Ovary (tissue), 9 donors: ENCODE results near the gene SEMA3E. TPM values are rescaled to one million over a fixed set of nuclear protein-coding genes. Genes with fewer than 3 reads are reported as not detected.

ENCODE experiments used
- DNase-seq, 5 donors: peaks; one replicate each; pipeline ENCODE4 v3.0.0-alpha.2; 2019 to 2020
- H3K27ac ChIP-seq, 2 donors: fragments of 200-600 bp; one replicate each; pipeline versions ENCODE4 v1.5.1 to v1.8.0; 2019 to 2022
- H3K27me3 ChIP-seq: fragments of 200-600 bp; one replicate; pipeline ENCODE4 v1.8.0; 2022
- H3K36me3 ChIP-seq: fragments of 200-600 bp; sonication (generic); one replicate; pipeline ENCODE4 v1.5.1; 2019
- H3K4me1 ChIP-seq: one replicate; pipeline ENCODE4 v1.8.1; 2013; ENCODE audit warnings: mild to moderate bottlenecking, moderate library complexity; ENCODE audit not compliant: insufficient read depth
- H3K4me3 ChIP-seq: fragments of 200-600 bp; sonication (generic); one replicate; pipeline ENCODE4 v1.5.1; 2017
- H3K9me3 ChIP-seq, 2 donors: fragments of 200-600 bp in 1 of 2; sonication (generic) in 1 of 2; one replicate each; pipeline versions ENCODE4 v1.5.1 to v1.8.1; 2013 to 2019; ENCODE audit warnings: mild to moderate bottlenecking in 1 of 2, moderate library complexity in 1 of 2
- EP300 ChIP-seq: sonication (generic); formaldehyde crosslinking; IDR thresholded peaks from one replicate; pipeline ENCODE4 v1.6.1; 2017; ENCODE audit warnings: antibody characterized with exemption
- POLR2A ChIP-seq: fragments of 450-650 bp; IDR thresholded peaks from one replicate; pipeline ENCODE4 v1.6.1; 2017; ENCODE audit warnings: antibody characterized with exemption, mild to moderate bottlenecking, moderate library complexity
- WGBS, 3 donors: extraction: QIAGEN DNeasy Blood & Tissue Kit in 1 of 3; methylation state at CpG; one replicate each; pipeline versions ENCODE4 v1.1.5 to v1.1.7; 2013 to 2017; 5-methylcytosine and 5-hydroxymethylcytosine counted together
- intact Hi-C, 4 donors: fragments of 100-400 bp; cut with DNase I; formaldehyde crosslinking; loops; one replicate each; pipeline versions ENCODE4 v1.11.0 to v1.15.1; 2022 to 2023
- polyA plus RNA-seq, 2 donors: library from polyadenylated mRNA; stranded (reverse); fragments of 200-250 nt in 1 of 2; fragments of 350-450 nt in 1 of 2; fragmentation: Illumina TruSeq in 1 of 2; extraction: RNeasy Lipid Tissue Mini Kit (QIAGEN cat#74804) in 1 of 2; gene quantifications; one replicate each; pipeline ENCODE4 v1.2.3, GENCODE V29; 2013 to 2014
- total RNA-seq, 7 donors: library from RNA; depleted of rRNA in 2 of 7; stranded (reverse); fragments of >200 nt in 2 of 7; fragmentation: NEBNext Ultra II Directional in 3 of 7; extraction: Animal tissue kit (Norgen Biotek cat#: 25700) in 3 of 7; gene quantifications; one replicate each; pipeline versions ENCODE4 v1.1.0 to v1.2.4, GENCODE V29; 2016 to 2023
- TF ChIP-seq, protein P1 (sequence below), 3 donors: fragments of 450-650 bp in 2 of 3; fragments of 200-600 bp in 1 of 3; IDR thresholded peaks; one replicate each; pipeline versions ENCODE4 v1.5.1 to v1.8.0; 2016 to 2022; ENCODE audit warnings: antibody characterized with exemption in 3 of 3, mild to moderate bottlenecking in 1 of 3
- donor health status: DM: no; HTN: no; CAD: no; lungs with moderate emphysema.
- donor health status: DM: no; HTN: no; CAD: no.
- donor health status: Bipolar disorder and iron deficiency.
- donor health status: DM: yes; HTN: yes; CAD: no.
- donor health status: DM: no; HTN: no; CAD: no.
- donor health status: DM: yes; HTN: yes; CAD: no.

The SEMA3E gene
- total and polyA plus RNA-seq, 9 donors: 0.10 to 2.2 (median 0.42) TPM; not detected in 2

DNA sequence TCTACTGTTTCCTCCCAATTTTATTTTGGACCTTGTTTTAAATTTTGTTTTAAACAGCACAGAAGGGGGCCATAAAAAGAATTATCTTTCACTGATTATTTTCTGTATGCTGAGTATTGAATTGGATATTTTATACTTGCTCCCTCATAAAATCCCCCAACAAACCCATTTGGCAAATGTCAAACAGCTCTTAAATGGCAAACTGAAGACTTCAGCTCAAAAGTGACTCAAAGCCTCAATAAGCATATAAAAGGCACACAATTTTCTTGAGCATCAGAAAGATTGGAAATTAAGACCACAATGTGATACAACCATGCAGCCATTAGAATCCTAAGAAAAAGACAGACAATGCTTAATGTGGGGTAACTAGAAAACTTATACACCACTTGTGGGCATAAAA is 199.2 kb downstream of the SEMA3E start:
- Histone ChIP-seq H3K36me3 (no peaks in the 10 kb centered on the region), H3K4me3 (no peak overlapping the region), H3K4me1 (no peaks in the 10 kb centered on the region), H3K27me3 (no peaks in the 10 kb centered on the region), H3K27ac (no peak overlapping the region), H3K9me3 (no peaks in the 10 kb centered on the region)
- DNase-seq: no peak
- intact Hi-C loops: no loop called here
- TF ChIP-seq, protein P1, sequence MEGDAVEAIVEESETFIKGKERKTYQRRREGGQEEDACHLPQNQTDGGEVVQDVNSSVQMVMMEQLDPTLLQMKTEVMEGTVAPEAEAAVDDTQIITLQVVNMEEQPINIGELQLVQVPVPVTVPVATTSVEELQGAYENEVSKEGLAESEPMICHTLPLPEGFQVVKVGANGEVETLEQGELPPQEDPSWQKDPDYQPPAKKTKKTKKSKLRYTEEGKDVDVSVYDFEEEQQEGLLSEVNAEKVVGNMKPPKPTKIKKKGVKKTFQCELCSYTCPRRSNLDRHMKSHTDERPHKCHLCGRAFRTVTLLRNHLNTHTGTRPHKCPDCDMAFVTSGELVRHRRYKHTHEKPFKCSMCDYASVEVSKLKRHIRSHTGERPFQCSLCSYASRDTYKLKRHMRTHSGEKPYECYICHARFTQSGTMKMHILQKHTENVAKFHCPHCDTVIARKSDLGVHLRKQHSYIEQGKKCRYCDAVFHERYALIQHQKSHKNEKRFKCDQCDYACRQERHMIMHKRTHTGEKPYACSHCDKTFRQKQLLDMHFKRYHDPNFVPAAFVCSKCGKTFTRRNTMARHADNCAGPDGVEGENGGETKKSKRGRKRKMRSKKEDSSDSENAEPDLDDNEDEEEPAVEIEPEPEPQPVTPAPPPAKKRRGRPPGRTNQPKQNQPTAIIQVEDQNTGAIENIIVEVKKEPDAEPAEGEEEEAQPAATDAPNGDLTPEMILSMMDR (IDR thresholded peaks at IDR 0.05): no peak
- TF ChIP-seq EP300 (no peak), POLR2A (no peak)

DNA sequence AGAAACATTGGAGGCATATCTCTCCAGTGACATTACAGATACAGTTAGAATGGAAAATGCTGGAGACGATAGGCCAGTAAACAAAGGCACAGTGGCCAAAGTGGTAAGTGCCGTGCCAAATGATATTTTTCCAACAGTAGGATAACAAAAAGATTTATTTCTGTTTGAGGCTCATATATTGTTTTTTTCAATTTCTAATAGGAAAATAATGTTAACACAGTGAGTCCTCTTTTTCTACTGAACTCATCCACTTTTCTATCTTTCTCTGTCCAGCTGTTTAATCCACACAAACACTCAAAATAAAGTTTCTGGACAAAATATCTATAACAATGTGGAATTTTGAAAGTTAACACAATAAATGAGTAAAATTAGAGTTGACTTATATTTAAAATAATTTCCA is 201.3 kb downstream of the SEMA3E start:
- DNase-seq: no peak
- TF ChIP-seq EP300 (no peak), POLR2A (no peak)
- TF ChIP-seq, protein P1 (IDR thresholded peaks at IDR 0.05): no peak
- WGBS, 3 donors: 6 to 16% (median 10%) methylated on average over 2 of the region's 2 CpGs
- Histone ChIP-seq H3K36me3 (no peaks in the 10 kb centered on the region), H3K9me3 (no peaks in the 10 kb centered on the region), H3K4me1 (no peaks in the 10 kb centered on the region), H3K4me3 (no peak overlapping the region), H3K27ac (no peak overlapping the region), H3K27me3 (no peaks in the 10 kb centered on the region)
- intact Hi-C loops: no loop called here

GRCh38 chr7:83446102-83446669 is 202.8 kb downstream of the SEMA3E start:
- TF ChIP-seq, protein P1 (IDR thresholded peaks at IDR 0.05): no peak
- no peak for TF ChIP-seq POLR2A
- no peak for TF ChIP-seq EP300
- no peaks in the 10 kb centered on the region for H3K27me3 ChIP-seq
- no peaks in the 10 kb centered on the region for H3K9me3 ChIP-seq
- no peak for DNase-seq
- intact Hi-C loops: no loop called here
- no peak overlapping the region for H3K4me3 ChIP-seq
- H3K4me1 ChIP-seq: no peaks in the 10 kb centered on the region
- H3K36me3 ChIP-seq: no peaks in the 10 kb centered on the region
- H3K27ac ChIP-seq: no peak overlapping the region
- 54 to 70% (median 56%) methylated on average over 4 of the region's 4 CpGs for WGBS, 3 donors

- Histone ChIP-seq H3K27ac (no peak overlapping the region), H3K9me3 (no peaks in the 10 kb centered on the region), H3K36me3 (no peaks in the 10 kb centered on the region), H3K27me3 (no peaks in the 10 kb centered on the region), H3K4me1 (no peaks in the 10 kb centered on the region), H3K4me3 (no peak overlapping the region)
- DNase-seq: no peak
- WGBS, 3 donors: 59 to 70% (median 62%) methylated on average over 3 of the region's 3 CpGs
- intact Hi-C loops: no loop called here
- TF ChIP-seq EP300: no peak
- TF ChIP-seq POLR2A: no peak
- TF ChIP-seq, protein P1 (IDR thresholded peaks at IDR 0.05): no peak
These were observed 206.0 kb downstream of the SEMA3E start for GRCh38 chr7:83442911-83443310.
